GM19328 (cell line): ENCODE measurements around the gene SIX5.

ENCODE experiments used
- ATAC-seq: cut with Tn5 transposase; IDR thresholded peaks from one replicate; pipeline ENCODE4 v1.9.1; 2021; ENCODE audit warnings: mild to moderate bottlenecking, moderate library complexity; ENCODE audit not compliant: unreplicated experiment

Gene SIX5

GRCh38 chr19:45716359-45717130, 52.5 kb downstream of the SIX5 start:
- no peak for ATAC-seq

GRCh38 chr19:45715139-45715538, 53.9 kb downstream of the SIX5 start:
- no peak for ATAC-seq
